H1 (cell line): ENCODE results near the gene TRIM22. TPM values are rescaled to one million over a fixed set of nuclear protein-coding genes. Genes with fewer than 3 reads are reported as not detected.

Source experiments
- CTCF ChIA-PET: fragments of 300-600 bp; sonication (Branson Sonifier 250); formaldehyde crosslinking; loops from one replicate; lab custom pipeline; 2021; ENCODE audit not compliant: partially characterized antibody; lab: Charles Lee
- POLR2A ChIA-PET: fragments of 300-600 bp; sonication (Branson Sonifier 250); formaldehyde crosslinking; loops from one replicate; lab custom pipeline; 2021; ENCODE audit warnings: inconsistent platforms; ENCODE audit not compliant: partially characterized antibody; lab: Charles Lee
- DNase-seq, 2 experiments: peaks; one replicate each; pipeline versions ENCODE4 v3.0.0 to v3.0.0-alpha.2; 2010 to 2022; ENCODE audit warnings: low spot score in 2 of 2, low read depth in 1 of 2, mixed read lengths in 1 of 2
- FAIRE-seq: peaks from 2 replicates; lab custom pipeline; 2011; peaks lifted over from hg19 to GRCh38; lab: Jason Lieb, UNC
- H2AFZ ChIP-seq: 2 replicates; pipeline ENCODE4 v1.8.1; 2012; ENCODE audit warnings: low read length, inconsistent platforms
- H2AK5ac ChIP-seq: 2 replicates; pipeline ENCODE4 v1.6.1; 2013; ENCODE audit warnings: low read depth, low read length
- H2BK120ac ChIP-seq: replicated peaks from 2 replicates; pipeline ENCODE3; 2013; ENCODE audit warnings: low read depth, low read length, inconsistent platforms
- H2BK12ac ChIP-seq: 2 replicates; pipeline ENCODE4 v1.6.1; 2013; ENCODE audit warnings: low read depth, low read length
- H2BK15ac ChIP-seq: 2 replicates; pipeline ENCODE4 v1.6.1; 2013; ENCODE audit warnings: low read length
- H2BK20ac ChIP-seq: 2 replicates; pipeline ENCODE4 v1.6.1; 2013; ENCODE audit warnings: low read length
- H2BK5ac ChIP-seq: 2 replicates; pipeline ENCODE4 v1.6.1; 2013; ENCODE audit warnings: low read depth, low read length
- H3K14ac ChIP-seq: 2 replicates; pipeline ENCODE4 v1.6.1; 2013; ENCODE audit warnings: inconsistent platforms; ENCODE audit not compliant: insufficient read length
- H3K18ac ChIP-seq: 2 replicates; pipeline ENCODE4 v1.6.1; 2013; ENCODE audit warnings: low read length; ENCODE audit errors: extremely low read depth
- H3K23ac ChIP-seq: 2 replicates; pipeline ENCODE4 v1.6.1; 2013; ENCODE audit warnings: inconsistent platforms; ENCODE audit not compliant: insufficient read length
- H3K23me2 ChIP-seq: 2 replicates; pipeline ENCODE4 v1.6.1; 2013; ENCODE audit warnings: low read depth, low read length
- H3K27ac ChIP-seq: 2 replicates; pipeline ENCODE4 v1.6.1; 2011; ENCODE audit warnings: low read depth, low read length, inconsistent platforms
- H3K27me3 ChIP-seq, 4 experiments: replicated peaks in 1 of 4; 1 replicate in 1 of 4; 2 replicates in 3 of 4; pipeline versions ENCODE4 v1.6.1 to v1.8.1; 2011 to 2013; ENCODE audit warnings: low read length in 3 of 4, mild to moderate bottlenecking in 3 of 4, inconsistent platforms in 2 of 4, mixed read lengths in 2 of 4, moderate library complexity in 1 of 4; ENCODE audit not compliant: control insufficient read depth in 3 of 4, insufficient read depth in 3 of 4; ENCODE audit errors: extremely low read depth in 1 of 4
- H3K36me3 ChIP-seq, 4 experiments: 2 replicates each; pipeline versions ENCODE4 v1.6.1 to v1.8.1; 2011 to 2013; ENCODE audit warnings: mild to moderate bottlenecking in 4 of 4, low read length in 3 of 4, moderate library complexity in 2 of 4, control low read depth in 1 of 4, inconsistent platforms in 1 of 4; ENCODE audit not compliant: insufficient read depth in 4 of 4, control insufficient read depth in 2 of 4
- H3K4ac ChIP-seq: replicated peaks from 2 replicates; pipeline ENCODE3; 2013; ENCODE audit warnings: low read length, low read depth, mixed read lengths, inconsistent platforms; ENCODE audit not compliant: insufficient read length
- H3K4me1 ChIP-seq, 4 experiments: replicated peaks in 1 of 4; 1 replicate in 1 of 4; 2 replicates in 3 of 4; pipeline versions ENCODE4 v1.6.1 to v1.8.1; 2011 to 2013; ENCODE audit warnings: low read length in 3 of 4, inconsistent platforms in 2 of 4, mixed read lengths in 1 of 4; ENCODE audit not compliant: insufficient read depth in 4 of 4, control insufficient read depth in 3 of 4
- H3K4me2 ChIP-seq, 2 experiments: 2 replicates each; pipeline versions ENCODE4 v1.6.1 to v1.8.1; 2011 to 2013; ENCODE audit warnings: low read depth in 2 of 2, low read length in 2 of 2, control low read depth in 1 of 2, inconsistent platforms in 1 of 2, mild to moderate bottlenecking in 1 of 2; ENCODE audit not compliant: insufficient read depth in 1 of 2
- H3K4me3 ChIP-seq, 4 experiments: fragments of 200-600, 300-600 bp in 1 of 4; sonication (generic), shearing (Covaris generic), sonication (Bioruptor Twin) in 1 of 4; 2 replicates each; pipeline versions ENCODE4 v1.5.1 to v1.8.1; 2011 to 2016; ENCODE audit warnings: low read length in 4 of 4, low read depth in 3 of 4, control low read depth in 2 of 4, inconsistent platforms in 2 of 4, mild to moderate bottlenecking in 2 of 4, mixed read lengths in 1 of 4, moderate library complexity in 1 of 4; ENCODE audit not compliant: insufficient read depth in 2 of 4; ENCODE audit errors: extremely low read depth in 1 of 4
- H3K56ac ChIP-seq: replicated peaks from 2 replicates; pipeline ENCODE3; 2013; ENCODE audit warnings: low read depth, mild to moderate bottlenecking, mixed read lengths, low read length, inconsistent platforms; ENCODE audit not compliant: insufficient read length
- H3K79me1 ChIP-seq: 2 replicates; pipeline ENCODE4 v1.6.1; 2013; ENCODE audit warnings: low read depth, low read length, control low read depth
- H3K79me2 ChIP-seq, 2 experiments: 2 replicates each; pipeline versions ENCODE4 v1.6.1 to v1.8.1; 2012 to 2013; ENCODE audit warnings: low read length in 2 of 2, mild to moderate bottlenecking in 2 of 2, inconsistent platforms in 1 of 2; ENCODE audit not compliant: insufficient read depth in 2 of 2, control insufficient read depth in 1 of 2
- H3K9ac ChIP-seq, 4 experiments: replicated peaks in 1 of 4; 1 replicate in 1 of 4; 2 replicates in 3 of 4; pipeline versions ENCODE4 v1.6.1 to v1.8.1; 2011 to 2013; ENCODE audit warnings: low read depth in 3 of 4, low read length in 3 of 4, control low read depth in 2 of 4, mild to moderate bottlenecking in 2 of 4, moderate library complexity in 2 of 4, inconsistent platforms in 1 of 4; ENCODE audit errors: extremely low read depth in 1 of 4
- H3K9me3 ChIP-seq, 2 experiments: 2 replicates each; pipeline versions ENCODE4 v1.6.1 to v1.8.1; 2012 to 2013; ENCODE audit warnings: mild to moderate bottlenecking in 2 of 2, moderate library complexity in 2 of 2, control low read depth in 1 of 2, inconsistent platforms in 1 of 2, low read depth in 1 of 2, low read length in 1 of 2, mixed read lengths in 1 of 2; ENCODE audit not compliant: insufficient read depth in 2 of 2
- H4K20me1 ChIP-seq, 2 experiments: replicated peaks in 1 of 2; 2 replicates each; pipeline versions ENCODE3 to v1.8.1; 2011 to 2013; ENCODE audit warnings: inconsistent platforms in 2 of 2, low read length in 2 of 2, mild to moderate bottlenecking in 1 of 2; ENCODE audit not compliant: insufficient read depth in 2 of 2, control insufficient read depth in 1 of 2
- H4K5ac ChIP-seq: 2 replicates; pipeline ENCODE4 v1.6.1; 2013; ENCODE audit warnings: low read length, low read depth, mixed read lengths, inconsistent platforms; ENCODE audit not compliant: insufficient read length
- H4K8ac ChIP-seq: 2 replicates; pipeline ENCODE4 v1.8.0; 2013; ENCODE audit warnings: mild to moderate bottlenecking, moderate library complexity, low read length, inconsistent platforms; ENCODE audit not compliant: insufficient read depth; ENCODE audit errors: extremely low read depth
- H4K91ac ChIP-seq: replicated peaks from 2 replicates; pipeline ENCODE3; 2013; ENCODE audit warnings: low read length, mixed read lengths, inconsistent platforms; ENCODE audit not compliant: insufficient read length
- CREB1 ChIP-seq: IDR thresholded peaks from 2 replicates; pipeline ENCODE4 v1.6.1; 2012; ENCODE audit warnings: inconsistent platforms
- SIX5 ChIP-seq: IDR thresholded peaks from 2 replicates; pipeline ENCODE4 v1.6.1; 2011; ENCODE audit warnings: mild to moderate bottlenecking, low read depth, low read length
- TAF7 ChIP-seq: optimal IDR thresholded peaks from 2 replicates; pipeline ENCODE3; 2011; ENCODE audit warnings: low read depth, mild to moderate bottlenecking, inconsistent platforms, low read length, moderate library complexity, borderline replicate concordance
- YY1 ChIP-seq: IDR thresholded peaks from 2 replicates; pipeline ENCODE4 v1.6.1; 2011; ENCODE audit warnings: low read depth, mild to moderate bottlenecking, low read length
- polyA plus RNA-seq, 7 experiments: library from polyadenylated mRNA; depleted of rRNA in 3 of 7; stranded (reverse) in 5 of 7; unstranded in 2 of 7; fragments of >200 nt in 5 of 7; fragments of 200-250 nt in 2 of 7; gene quantifications; 1 replicate in 5 of 7; 2 replicates in 1 of 7; 4 replicates in 1 of 7; pipeline versions ENCODE4 v1.2.1 to v1.2.3, GENCODE V29; 2011 to 2013; ENCODE audit warnings: missing spikeins in 2 of 7, mixed read lengths in 2 of 7
- total RNA-seq: library from RNA; stranded (reverse); fragmentation: NEBNext Ultra II Directional; extraction: Animal tissue kit (Norgen Biotek cat#: 25700); gene quantifications from 2 replicates; pipeline ENCODE4 v1.2.1, GENCODE V29; 2021

The TRIM22 gene
- total and polyA plus RNA-seq, 2 of the 8 experiments (the other 6 are each of a cell fraction or from before 2014, with no cell fraction given) = 56.0 to 82.7 TPM

DNA sequence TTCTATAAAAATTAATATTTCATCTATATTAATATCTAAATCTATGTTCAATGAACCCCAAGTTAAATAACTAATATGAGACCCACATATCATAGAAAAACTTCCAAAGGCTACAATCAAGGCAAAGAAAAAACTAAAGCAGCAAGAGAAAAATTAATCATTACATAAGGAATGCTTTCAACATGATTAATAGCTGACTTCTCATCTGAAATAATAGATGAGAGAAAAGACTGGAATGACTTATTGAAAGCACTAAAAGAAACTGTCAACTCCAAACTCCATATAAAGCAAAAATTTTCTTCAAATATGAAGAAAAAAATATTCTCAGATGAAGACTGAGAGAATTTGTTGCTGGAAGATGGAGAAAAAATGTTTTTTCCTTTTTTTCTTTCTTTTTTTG is 17.8 kb upstream of the TRIM22 start:
- H3K9ac ChIP-seq = no peak overlapping the region
- no peak for DNase-seq
- no peak overlapping the region for H2BK20ac ChIP-seq
- no peaks in the 10 kb centered on the region for H3K9me3 ChIP-seq
- H3K4me3 ChIP-seq = no peak overlapping the region
- no peak overlapping the region for H2BK5ac ChIP-seq
- H3K4ac ChIP-seq = no peak overlapping the region
- H3K23me2 ChIP-seq = no peaks in the 10 kb centered on the region
- no peak for FAIRE-seq
- H4K20me1 ChIP-seq = no peaks in the 10 kb centered on the region
- no peaks in the 10 kb centered on the region for H3K79me1 ChIP-seq
- TF ChIP-seq TAF7 = no peak
- no peak for TF ChIP-seq YY1
- no peak for TF ChIP-seq CREB1
- TF ChIP-seq SIX5 = no peak
- TF ChIP-seq, all 59 proteins: peak for 0
- Histone ChIP-seq H3K4me2 (no peak overlapping the region), H2AFZ (no peak overlapping the region), H4K91ac (no peak overlapping the region), H3K36me3 (peaks cover 0 to 12% (median 3%) of the 10 kb centered on the region in 4 experiments; a peak in 3 of 8 replicates), H2BK15ac (no peak overlapping the region), H3K79me2 (no peaks in the 10 kb centered on the region), H2BK120ac (no peak overlapping the region), H4K5ac (no peak overlapping the region), H3K27ac (no peak overlapping the region), H3K18ac (no peak overlapping the region), H3K23ac (no peak overlapping the region), H2AK5ac (no peak overlapping the region), H3K14ac (no peak overlapping the region), H3K56ac (no peak overlapping the region), H3K27me3 (no peaks in the 10 kb centered on the region), H2BK12ac (no peak overlapping the region), H4K8ac (no peak overlapping the region), H3K4me1 (no peaks in the 10 kb centered on the region)
- ChIA-PET CTCF (no interaction called here), POLR2A (no interaction called here)
